ENCODE data around the gene DCX. TPM values are rescaled to one million over a fixed set of nuclear protein-coding genes. Genes with fewer than 3 reads are reported as not detected.

The DCX gene
- polyA plus RNA-seq, 4 donors: 0.18 to 0.34 (median 0.27) TPM; not detected in 1

DNA sequence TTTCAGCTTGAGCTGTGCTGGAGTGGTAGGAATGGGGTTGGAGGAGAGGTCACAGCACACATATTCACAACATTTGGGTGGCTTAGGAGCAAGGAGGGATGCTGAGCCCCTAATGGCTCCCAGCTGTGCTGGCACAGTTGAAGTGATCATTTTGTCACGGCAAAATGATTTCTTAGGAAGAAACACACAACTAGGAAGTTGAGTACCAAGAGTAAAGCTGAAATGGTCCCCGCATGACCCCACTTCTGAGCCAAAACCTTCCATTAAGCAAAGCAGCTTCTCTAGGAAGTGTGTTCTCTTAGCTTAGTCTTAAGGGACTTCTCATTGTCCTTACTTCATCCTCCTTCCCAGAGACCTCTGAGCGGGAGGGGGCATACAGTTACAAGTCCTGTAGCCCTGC, 154.3 kb downstream of the DCX start:
- Histone ChIP-seq H3K4me3 (ENCODE audit: low read depth in 1 of 3, low read length in 3 of 3) (no peak overlapping the region), H3K36me3 (ENCODE audit: control insufficient read depth in 3 of 3, insufficient read depth in 2 of 3, low read depth in 1 of 3, low read length in 3 of 3) (no peaks in the 10 kb centered on the region), H3K9me3 (ENCODE audit: control insufficient read depth in 2 of 2, insufficient read depth in 1 of 2, low read depth in 1 of 2, low read length in 1 of 2) (no peaks in the 10 kb centered on the region), H3K27me3 (ENCODE audit: control insufficient read depth in 3 of 3, insufficient read depth in 3 of 3, low read length in 3 of 3) (no peaks in the 10 kb centered on the region), H3K27ac (ENCODE audit: low read depth in 1 of 3, low read length in 2 of 3) (no peak overlapping the region), H3K4me1 (ENCODE audit: control insufficient read depth in 3 of 3, insufficient read depth in 2 of 3, low read depth in 1 of 3, low read length in 2 of 3) (no peaks in the 10 kb centered on the region)
- no peak for FAIRE-seq
- WGBS, 3 donors: 63 to 70% (median 70%) methylated on average over 3 of the region's 3 CpGs
- DNase-seq: no peak

DNA sequence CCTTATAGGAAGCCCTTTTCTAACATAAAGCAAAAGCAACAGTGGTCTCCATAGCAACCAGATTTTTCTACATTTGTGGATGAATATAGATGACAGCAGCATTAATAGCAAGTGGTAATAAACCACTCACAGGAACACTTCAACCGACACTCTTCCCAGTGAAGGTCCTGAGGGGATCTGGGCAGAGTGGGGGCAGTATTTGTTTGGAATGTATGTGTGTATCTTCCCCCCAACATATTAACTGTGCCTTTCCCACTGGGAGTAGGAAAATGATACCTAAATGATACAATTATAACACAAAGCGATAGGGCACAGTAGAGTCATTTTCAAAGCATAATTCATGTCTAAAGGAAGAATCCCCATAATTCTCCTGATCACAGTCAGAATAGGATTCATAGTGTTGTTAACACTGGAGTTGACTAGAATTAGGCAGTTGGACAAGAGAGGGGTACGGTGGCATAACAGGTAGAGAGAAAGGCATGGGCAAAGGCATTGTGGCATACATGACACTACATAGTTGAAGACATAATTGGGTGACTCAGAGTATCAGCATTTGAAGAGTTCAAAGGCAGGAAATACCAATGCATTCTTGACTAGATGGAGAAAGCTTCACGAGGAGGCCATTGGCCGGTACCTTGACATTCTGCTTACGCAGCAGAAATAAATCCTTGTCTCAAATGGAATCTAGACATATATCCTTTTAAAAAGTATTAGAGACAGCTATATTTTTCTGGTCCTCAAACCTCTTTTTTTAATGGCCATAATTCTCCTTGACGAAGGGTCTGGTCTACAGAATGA, 156.9 kb downstream of the DCX start:
- WGBS, 3 donors: 81 to 91% (median 86%) methylated on average over 7 of the region's 7 CpGs
- FAIRE-seq (no peak), DNase-seq (no peak)
- no peaks in the 10 kb centered on the region for H3K9me3 ChIP-seq (ENCODE audit: control insufficient read depth in 2 of 2, insufficient read depth in 1 of 2, low read depth in 1 of 2, low read length in 1 of 2)
- H3K4me3 ChIP-seq (ENCODE audit: low read depth in 1 of 3, low read length in 3 of 3): no peak overlapping the region
- H3K27ac ChIP-seq (ENCODE audit: low read depth in 1 of 3, low read length in 2 of 3): no peak overlapping the region
- H3K4me1 ChIP-seq (ENCODE audit: control insufficient read depth in 3 of 3, insufficient read depth in 2 of 3, low read depth in 1 of 3, low read length in 2 of 3): no peaks in the 10 kb centered on the region
- no peaks in the 10 kb centered on the region for H3K27me3 ChIP-seq (ENCODE audit: control insufficient read depth in 3 of 3, insufficient read depth in 3 of 3, low read length in 3 of 3)
- no peaks in the 10 kb centered on the region for H3K36me3 ChIP-seq (ENCODE audit: control insufficient read depth in 3 of 3, insufficient read depth in 2 of 3, low read depth in 1 of 3, low read length in 3 of 3)

DNA sequence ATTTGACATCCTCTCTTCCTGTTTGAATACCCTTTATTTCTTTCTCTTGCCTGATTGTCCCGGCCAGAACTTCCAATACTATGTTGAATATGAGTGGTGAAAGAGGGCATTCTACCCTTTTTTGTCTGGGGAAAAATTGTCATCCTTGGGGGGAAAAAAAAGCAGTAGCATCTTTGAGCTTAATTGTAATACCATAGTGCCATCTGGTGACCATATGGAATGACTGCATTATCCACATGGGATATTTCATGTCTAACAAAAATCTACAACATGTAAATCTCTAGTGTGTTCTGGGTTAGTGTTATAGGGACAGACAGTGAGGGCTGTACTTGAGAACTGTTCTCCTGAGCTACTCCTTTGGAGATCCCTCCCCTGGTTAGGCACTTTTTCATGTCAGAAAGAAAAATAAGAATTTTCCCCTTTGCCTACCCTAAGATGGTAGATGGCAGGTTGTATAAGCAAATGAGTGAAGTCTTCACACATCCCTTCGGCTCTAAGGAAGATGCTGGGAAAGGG, 167.7 kb downstream of the DCX start:
- Histone ChIP-seq H3K4me1 (ENCODE audit: control insufficient read depth in 3 of 3, insufficient read depth in 2 of 3, low read depth in 1 of 3, low read length in 2 of 3) (no peaks in the 10 kb centered on the region), H3K27ac (ENCODE audit: low read depth in 1 of 3, low read length in 2 of 3) (no peak overlapping the region), H3K36me3 (ENCODE audit: control insufficient read depth in 3 of 3, insufficient read depth in 2 of 3, low read depth in 1 of 3, low read length in 3 of 3) (no peaks in the 10 kb centered on the region), H3K9me3 (ENCODE audit: control insufficient read depth in 2 of 2, insufficient read depth in 1 of 2, low read depth in 1 of 2, low read length in 1 of 2) (no peaks in the 10 kb centered on the region), H3K27me3 (ENCODE audit: control insufficient read depth in 3 of 3, insufficient read depth in 3 of 3, low read length in 3 of 3) (no peaks in the 10 kb centered on the region), H3K4me3 (ENCODE audit: low read depth in 1 of 3, low read length in 3 of 3) (no peak overlapping the region)
- FAIRE-seq (peak; percentile 15), DNase-seq (peak; percentile 2 to 6)
- 23 to 51% (median 34%) methylated on average over 2 of the region's 2 CpGs for WGBS, 3 donors

Other genes with a start within 250 kb of the DCX start
- gene CAPN6, start 141.7 kb downstream of the DCX start, polyA plus RNA-seq: 1 to 10 TPM in 1 of 4 donors, under 1 TPM in 1, not detected in 2; 0.49 to 3.2 TPM
- gene SERTM2, start 99.5 kb upstream of the DCX start, polyA plus RNA-seq: under 1 TPM in 2 of 4 donors, not detected in 2; 0.03 TPM

All from small intestine (tissue), 7 donors.